Aorta (tissue), 5 donors: ENCODE measurements around the gene PGS1. TPM values are rescaled to one million over a fixed set of nuclear protein-coding genes. Genes with fewer than 3 reads are reported as not detected.

ENCODE experiments used
- ATAC-seq: fragments of 200-7000 bp; cut with Tn5 transposase; one replicate; pipeline ENCODE4 v1.9.1; 2022; ENCODE audit warnings: moderate library complexity; ENCODE audit not compliant: low FRiP score
- DNase-seq, 2 donors: peaks; one replicate each; pipeline ENCODE4 v3.0.0-alpha.2; 2020
- H3K27ac ChIP-seq, 2 donors: one replicate each; pipeline ENCODE4 v1.5.1; 2013; ENCODE audit warnings: low read length in 2 of 2, mild to moderate bottlenecking in 2 of 2, moderate library complexity in 2 of 2, control low read depth in 1 of 2, inconsistent platforms in 1 of 2, low read depth in 1 of 2
- H3K27me3 ChIP-seq, 2 donors: one replicate each; pipeline ENCODE4 v1.6.1; 2013; ENCODE audit warnings: control low read depth in 1 of 2, low read length in 1 of 2, mild to moderate bottlenecking in 1 of 2, moderate library complexity in 1 of 2; ENCODE audit not compliant: insufficient read depth in 2 of 2, control insufficient read depth in 1 of 2
- H3K36me3 ChIP-seq, 2 donors: one replicate each; pipeline ENCODE4 v1.6.1; 2013; ENCODE audit warnings: control low read depth in 1 of 2, low read length in 1 of 2, mild to moderate bottlenecking in 1 of 2; ENCODE audit not compliant: insufficient read depth in 2 of 2, control insufficient read depth in 1 of 2
- H3K4me1 ChIP-seq, 2 donors: one replicate each; pipeline ENCODE4 v1.6.1; 2013; ENCODE audit warnings: low read length in 2 of 2, control low read depth in 1 of 2, mild to moderate bottlenecking in 1 of 2, moderate library complexity in 1 of 2; ENCODE audit not compliant: insufficient read depth in 2 of 2, control insufficient read depth in 1 of 2
- H3K4me3 ChIP-seq, 2 donors: one replicate each; pipeline ENCODE4 v1.5.1; 2013; ENCODE audit warnings: low read length in 2 of 2, control low read depth in 1 of 2, mild to moderate bottlenecking in 1 of 2
- H3K9me3 ChIP-seq: one replicate; pipeline ENCODE4 v1.6.1; 2013; ENCODE audit warnings: mild to moderate bottlenecking, low read length; ENCODE audit not compliant: control insufficient read depth
- WGBS, 2 donors: extraction: QIAGEN DNeasy Blood & Tissue Kit; methylation state at CpG; one replicate each; pipeline ENCODE4 v1.1.7; 2013; 5-methylcytosine and 5-hydroxymethylcytosine counted together
- intact Hi-C, 2 donors: fragments of 100-400 bp; cut with DNase I; formaldehyde crosslinking; loops; one replicate each; pipeline versions ENCODE4 v1.14.2 to v1.15.0; 2022
- polyA plus RNA-seq, 2 donors: library from polyadenylated mRNA; stranded (reverse); fragments of 200-250 nt; gene quantifications; one replicate each; pipeline ENCODE4 v1.2.3, GENCODE V29; 2013
- total RNA-seq, 2 donors: library from RNA; stranded (reverse); fragmentation: NEBNext Ultra II Directional; extraction: Animal tissue kit (Norgen Biotek cat#: 25700); gene quantifications; one replicate each; pipeline ENCODE4 v1.2.1, GENCODE V29; 2021
- donor health status: healthy with polysubstance abuse.
- donor health status: Bipolar disorder and iron deficiency.
- donor health status: DM: no; HTN: no; CAD: no.
- donor health status: DM: no; HTN: no; CAD: no.
- donor health status: DM: yes; HTN: yes; CAD: no.

Gene PGS1
- total and polyA plus RNA-seq, 4 donors = 9.9 to 67.0 (median 38.4) TPM

- Histone ChIP-seq H3K27me3 (no peaks in the 10 kb centered on the region), H3K4me3 (no peak overlapping the region), H3K4me1 (no peaks in the 10 kb centered on the region), H3K9me3 (no peaks in the 10 kb centered on the region), H3K27ac (no peak overlapping the region), H3K36me3 (no peaks in the 10 kb centered on the region)
- DNase-seq (no peak), ATAC-seq (no peak)
- intact Hi-C loops = loop anchor here in 1 of 2 donors (5.0 kb wide), 1 partner anchor 74 kb away; no protein-coding TSS in a partner anchor
- WGBS, 2 donors = 73 to 76% methylated on average over 18 of the region's 18 CpGs
Observed at GRCh38 chr17:78366109-78366848, 12.2 kb upstream of the PGS1 start.

- no peak overlapping the region for H3K4me3 ChIP-seq
- no peak overlapping the region for H3K27ac ChIP-seq
- DNase-seq = no peak
- H3K9me3 ChIP-seq = no peaks in the 10 kb centered on the region
- H3K36me3 ChIP-seq = no peaks in the 10 kb centered on the region
- intact Hi-C loops = loop anchor here in 1 of 2 donors (5.0 kb wide), 1 partner anchor 75 kb away; no protein-coding TSS in a partner anchor
- WGBS, 2 donors = 91 to 92% methylated on average over 5 of the region's 5 CpGs
- ATAC-seq = no peak
- no peaks in the 10 kb centered on the region for H3K4me1 ChIP-seq
- H3K27me3 ChIP-seq = no peaks in the 10 kb centered on the region
Observed at GRCh38 chr17:78367193-78367592, 11.3 kb upstream of the PGS1 start.

GRCh38 chr17:78368348-78368747 is 10.1 kb upstream of the PGS1 start:
- Histone ChIP-seq H3K27ac (no peak overlapping the region), H3K9me3 (no peaks in the 10 kb centered on the region), H3K27me3 (no peaks in the 10 kb centered on the region), H3K4me1 (no peaks in the 10 kb centered on the region), H3K36me3 (no peaks in the 10 kb centered on the region), H3K4me3 (no peak overlapping the region)
- 70 to 75% methylated on average over 6 of the region's 6 CpGs for whole genome bisulfite sequencing, 2 donors
- ATAC-seq = no peak
- intact Hi-C loops = loop anchor here in 1 of 2 donors (5.0 kb wide), 1 partner anchor 76 kb away; no protein-coding TSS in a partner anchor
- no peak for DNase-seq

- WGBS, 2 donors = 93 to 94% methylated on average over 8 of the region's 8 CpGs
- intact Hi-C loops = loop anchor here in 1 of 2 donors (5.0 kb wide), 1 partner anchor 77 kb away; no protein-coding TSS in a partner anchor
- ATAC-seq (no peak), DNase-seq (no peak)
- H3K4me1 ChIP-seq = no peaks in the 10 kb centered on the region
- no peak overlapping the region for H3K4me3 ChIP-seq
- no peaks in the 10 kb centered on the region for H3K27me3 ChIP-seq
- no peaks in the 10 kb centered on the region for H3K36me3 ChIP-seq
- H3K27ac ChIP-seq = no peak overlapping the region
- no peaks in the 10 kb centered on the region for H3K9me3 ChIP-seq
Observed at GRCh38 chr17:78368854-78369495, 9.5 kb upstream of the PGS1 start.

GRCh38 chr17:78369791-78370381 is 8.6 kb upstream of the PGS1 start:
- no peaks in the 10 kb centered on the region for H3K4me1 ChIP-seq
- no peak for ATAC-seq
- H3K4me3 ChIP-seq = no peak overlapping the region
- H3K36me3 ChIP-seq = no peaks in the 10 kb centered on the region
- no peaks in the 10 kb centered on the region for H3K27me3 ChIP-seq
- no peak for DNase-seq
- WGBS, 2 donors = 70 to 76% methylated on average over 13 of the region's 13 CpGs
- intact Hi-C loops = loop anchor here in 1 of 2 donors (5.0 kb wide), 1 partner anchor 78 kb away; no protein-coding TSS in a partner anchor
- H3K27ac ChIP-seq = no peak overlapping the region
- H3K9me3 ChIP-seq = no peaks in the 10 kb centered on the region

GRCh38 chr17:78371056-78371455 is 7.4 kb upstream of the PGS1 start:
- H3K9me3 ChIP-seq = no peaks in the 10 kb centered on the region
- no peak overlapping the region for H3K27ac ChIP-seq
- no peaks in the 10 kb centered on the region for H3K27me3 ChIP-seq
- H3K36me3 ChIP-seq = no peaks in the 10 kb centered on the region
- intact Hi-C loops = no loop called here
- no peak for ATAC-seq
- H3K4me1 ChIP-seq = no peaks in the 10 kb centered on the region
- no peak overlapping the region for H3K4me3 ChIP-seq
- DNase-seq = no peak
- WGBS, 2 donors = 85 to 88% methylated on average over 7 of the region's 7 CpGs

GRCh38 chr17:78372841-78373240 is 5.6 kb upstream of the PGS1 start:
- H3K4me3 ChIP-seq = no peak overlapping the region
- intact Hi-C loops = no loop called here
- H3K27me3 ChIP-seq = no peaks in the 10 kb centered on the region
- no peaks in the 10 kb centered on the region for H3K9me3 ChIP-seq
- H3K27ac ChIP-seq = no peak overlapping the region
- H3K4me1 ChIP-seq = no peaks in the 10 kb centered on the region
- DNase-seq (no peak), ATAC-seq (no peak)
- H3K36me3 ChIP-seq = no peaks in the 10 kb centered on the region
- WGBS, 2 donors = 70 to 71% methylated on average over 5 of the region's 5 CpGs

- 72 to 78% methylated on average over 6 of the region's 6 CpGs for WGBS, 2 donors
- no peak for ATAC-seq
- Histone ChIP-seq H3K4me1 (no peaks in the 10 kb centered on the region), H3K4me3 (no peak overlapping the region), H3K27me3 (no peaks in the 10 kb centered on the region), H3K9me3 (no peaks in the 10 kb centered on the region), H3K27ac (no peak overlapping the region), H3K36me3 (no peaks in the 10 kb centered on the region)
- DNase-seq = no peak
- intact Hi-C loops = no loop called here
Observed at GRCh38 chr17:78374189-78374588, 4.3 kb upstream of the PGS1 start.
